Skeletal muscle cell (primary cell): ENCODE data around the gene EHHADH.
"Not testable (repeated sequence)": the region's sequence is repeated elsewhere in the genome, so short reads cannot be mapped to it uniquely, and the experiment has no call there.

Experiments
- DNase-seq: peaks from one replicate; pipeline ENCODE4 v3.0.0-alpha.2; 2010; ENCODE audit warnings: low read depth
- H3K4me3 ChIP-seq: 2 replicates; pipeline ENCODE4 v1.5.1; 2011; ENCODE audit warnings: low read depth, mild to moderate bottlenecking, control low read depth, low read length, moderate library complexity

Gene EHHADH

GRCh38 chr3:185253645-185254410, at the start of gene EHHADH:
Gene EHHADH (minus strand): TSS chr3:185254049. CDS start chr3:185254022, 27 bp downstream.
- H3K4me3 ChIP-seq, result peak within 1 kb of the TSS; percentile 61
- peak; percentile 6 for DNase-seq

DNA sequence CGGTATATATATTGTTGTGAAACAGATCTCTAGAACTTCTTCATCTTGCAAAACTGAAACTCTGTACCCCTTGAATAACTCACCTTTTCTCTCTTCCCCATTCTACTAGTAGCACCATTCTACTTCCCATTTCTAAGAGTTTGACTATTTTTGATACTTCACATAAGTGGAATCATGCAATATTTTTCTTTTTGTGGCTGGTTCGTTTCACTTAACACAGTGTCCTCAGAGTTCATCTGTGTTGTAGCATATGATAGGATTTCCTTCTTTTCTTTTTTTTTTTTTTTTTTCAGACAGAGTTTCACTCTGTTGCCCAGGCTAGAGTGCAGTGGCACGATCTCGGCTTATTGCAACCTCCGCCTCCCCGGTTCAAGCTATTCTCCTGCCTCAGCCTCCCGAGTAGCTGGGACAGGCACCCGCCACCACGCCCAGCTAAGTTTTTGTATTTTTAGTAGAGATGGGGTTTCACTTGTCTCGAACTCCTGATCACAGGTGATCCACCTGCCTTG, 46.1 kb upstream of the EHHADH start:
- DNase-seq, H3K4me3 ChIP-seq: not testable (repeated sequence)

DNA sequence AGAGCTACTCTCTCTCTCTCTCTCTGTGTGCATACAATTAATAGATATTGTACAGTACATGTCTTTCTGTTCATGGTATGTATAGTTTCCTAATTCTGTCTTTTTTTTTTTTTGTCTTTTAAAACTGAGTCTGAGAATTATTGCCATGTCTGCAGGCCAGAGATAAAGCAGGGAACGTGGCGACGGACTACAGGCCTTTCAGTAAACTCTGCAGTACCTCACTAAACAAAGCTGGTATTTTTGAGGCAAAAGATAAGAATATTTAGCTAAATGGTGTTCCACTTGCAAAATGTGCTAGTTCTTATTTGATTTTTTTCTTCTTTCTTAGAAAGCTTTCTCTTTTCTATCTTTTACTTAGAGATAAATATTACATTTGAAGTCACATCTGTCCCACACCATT, 44.0 kb upstream of the EHHADH start:
- DNase-seq, result no peak
- H3K4me3 ChIP-seq, result no peak overlapping the region

- no peak for DNase-seq
- no peak overlapping the region for H3K4me3 ChIP-seq
Measured at GRCh38 chr3:185292238-185292637, 38.4 kb upstream of the EHHADH start.

- DNase-seq, result no peak
- no peak overlapping the region for H3K4me3 ChIP-seq
Measured at GRCh38 chr3:185290266-185290665, 36.4 kb upstream of the EHHADH start.

DNA sequence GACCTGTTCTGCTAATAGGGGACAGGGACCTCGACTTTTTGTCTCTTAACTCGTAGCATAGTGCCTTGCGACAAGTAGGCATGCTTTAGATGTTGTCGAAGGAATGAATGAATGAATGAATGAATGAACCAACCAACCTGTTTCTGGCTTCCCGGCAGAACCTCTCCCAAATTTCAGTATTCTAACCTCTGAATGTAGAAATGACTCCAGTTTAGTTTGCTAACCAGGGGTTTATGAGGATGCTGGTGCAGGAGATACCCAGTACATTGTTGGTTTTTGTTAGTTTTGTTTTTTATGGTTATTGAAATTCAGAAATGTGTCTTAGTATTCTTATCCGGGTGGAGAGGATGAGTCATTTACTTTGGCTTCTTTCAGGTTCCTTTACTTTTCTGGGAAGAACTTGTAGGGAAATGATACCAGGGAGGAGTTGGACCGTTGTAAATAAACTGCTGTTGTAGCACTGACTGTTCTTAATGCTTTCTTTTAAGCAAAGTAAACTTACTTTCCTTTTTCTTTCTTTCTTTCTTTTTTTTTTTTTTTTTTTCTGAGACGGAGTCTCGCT, 29.6 kb upstream of the EHHADH start:
- peak overlapping the region; percentile 99 for H3K4me3 ChIP-seq
- no peak for DNase-seq

DNA sequence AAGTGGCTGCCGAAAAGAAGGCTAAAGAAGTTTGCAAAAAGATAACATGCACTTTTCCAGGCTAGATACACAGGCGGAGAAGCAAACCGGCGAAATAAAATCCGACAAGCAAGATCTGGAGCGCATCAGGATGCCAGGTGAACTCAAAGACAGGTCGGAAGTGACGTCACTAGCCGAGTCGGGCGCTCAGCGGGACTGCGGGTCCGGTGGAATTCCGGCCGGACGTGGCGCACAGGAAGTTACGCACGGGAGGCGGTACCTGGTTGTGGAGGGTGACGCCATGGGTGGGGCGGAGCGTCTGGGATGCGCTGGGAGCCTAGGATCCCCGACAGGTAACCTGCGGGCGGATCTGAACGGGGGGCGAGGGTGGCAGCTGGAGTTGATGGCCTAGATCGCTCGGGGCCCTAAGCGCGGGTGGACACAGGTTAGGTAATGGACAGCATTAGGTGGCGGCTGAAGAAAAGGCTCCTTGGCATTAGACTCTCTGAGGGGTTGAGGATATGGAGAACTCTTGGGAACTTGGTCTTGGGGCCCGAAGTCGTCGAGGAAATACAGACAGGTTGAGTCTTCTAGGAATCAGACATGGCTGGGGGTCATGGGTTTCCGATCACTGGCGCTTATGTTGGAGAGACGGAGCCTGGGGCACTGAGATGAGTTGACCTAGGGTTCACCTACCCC, 29.0 kb upstream of the EHHADH start:
- DNase-seq, result peak; percentile 68
- H3K4me3 ChIP-seq, result peak overlapping the region; percentile 99

GRCh38 chr3:185280572-185281365, 26.9 kb upstream of the EHHADH start:
- no peak overlapping the region for H3K4me3 ChIP-seq
- DNase-seq, result no peak

DNA sequence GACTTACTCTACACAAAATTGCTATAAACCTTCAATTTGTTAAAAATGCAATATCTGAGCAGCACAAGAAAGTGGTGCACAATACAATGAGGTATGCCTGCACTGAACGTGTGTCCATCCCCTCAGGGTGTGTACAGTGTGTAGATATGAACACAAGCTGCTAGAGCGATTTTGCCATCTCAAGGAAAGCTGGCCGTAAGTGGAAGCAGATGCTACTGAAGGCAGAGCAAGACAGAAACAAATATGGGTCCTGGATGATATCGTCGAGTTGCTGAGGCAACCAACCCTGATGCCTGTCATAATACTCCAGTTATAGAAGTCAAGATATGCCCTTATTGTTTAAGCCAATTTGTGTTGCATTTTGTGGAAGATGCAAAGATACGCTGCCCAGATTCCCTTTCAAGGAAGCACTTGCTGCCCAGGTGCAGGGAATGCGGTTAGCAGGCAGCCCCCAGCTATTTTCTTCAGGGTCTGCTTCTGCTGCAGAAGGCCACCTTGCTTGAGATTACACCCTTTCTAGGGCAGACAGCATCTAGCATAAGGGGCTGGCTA, 25.8 kb upstream of the EHHADH start:
- DNase-seq, result no peak
- H3K4me3 ChIP-seq, result no peak overlapping the region

DNA sequence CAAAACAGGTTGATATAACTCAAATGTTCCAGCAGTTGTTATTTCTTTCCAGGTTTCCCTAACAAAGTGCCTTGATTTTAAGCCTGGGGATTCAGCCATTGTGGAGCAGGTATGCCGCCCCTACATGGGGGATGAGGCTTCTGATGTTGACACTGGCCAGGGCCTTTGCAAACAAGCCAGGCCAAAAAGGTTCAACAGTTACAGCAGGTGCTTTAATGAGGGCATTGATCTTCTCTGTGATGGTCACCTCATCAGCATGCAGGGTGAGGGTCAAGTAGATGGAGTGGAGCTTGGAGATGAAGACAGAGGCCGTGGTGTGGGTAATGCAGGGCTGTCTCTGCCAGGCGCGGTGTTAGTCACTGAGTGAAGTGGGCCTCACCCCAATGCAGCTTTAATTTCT, 22.6 kb upstream of the EHHADH start:
- no peak for DNase-seq
- H3K4me3 ChIP-seq, result no peak overlapping the region

- DNase-seq, result no peak
Measured at GRCh38 chr3:185272033-185272432, 18.2 kb upstream of the EHHADH start.

DNA sequence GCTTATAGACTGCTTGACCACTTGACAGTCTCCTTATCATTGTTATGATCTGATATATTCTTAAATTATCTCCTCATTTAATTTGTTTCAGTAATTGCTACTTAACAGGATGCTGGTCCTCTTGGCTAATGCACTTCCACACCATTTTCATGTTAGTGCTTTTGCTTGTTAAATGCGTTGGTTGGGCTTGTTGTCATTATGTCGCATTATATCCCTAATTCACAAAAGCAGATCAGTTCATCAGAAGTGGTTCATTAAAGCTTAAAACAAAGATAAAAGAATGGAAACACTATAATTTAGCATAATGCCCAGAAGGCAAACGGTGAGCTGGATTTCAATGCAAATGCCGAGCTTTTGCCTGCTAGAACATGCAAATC, 17.1 kb upstream of the EHHADH start:
- no peak overlapping the region for H3K4me3 ChIP-seq
- no peak for DNase-seq

More at GRCh38 chr3:185272033-185272432, 18.2 kb upstream of the EHHADH start:
- H3K4me3 ChIP-seq, result no peak overlapping the region

GRCh38 chr3:185270262-185270955, 16.6 kb upstream of the EHHADH start:
- DNase-seq, result no peak
- H3K4me3 ChIP-seq, result no peak overlapping the region

DNA sequence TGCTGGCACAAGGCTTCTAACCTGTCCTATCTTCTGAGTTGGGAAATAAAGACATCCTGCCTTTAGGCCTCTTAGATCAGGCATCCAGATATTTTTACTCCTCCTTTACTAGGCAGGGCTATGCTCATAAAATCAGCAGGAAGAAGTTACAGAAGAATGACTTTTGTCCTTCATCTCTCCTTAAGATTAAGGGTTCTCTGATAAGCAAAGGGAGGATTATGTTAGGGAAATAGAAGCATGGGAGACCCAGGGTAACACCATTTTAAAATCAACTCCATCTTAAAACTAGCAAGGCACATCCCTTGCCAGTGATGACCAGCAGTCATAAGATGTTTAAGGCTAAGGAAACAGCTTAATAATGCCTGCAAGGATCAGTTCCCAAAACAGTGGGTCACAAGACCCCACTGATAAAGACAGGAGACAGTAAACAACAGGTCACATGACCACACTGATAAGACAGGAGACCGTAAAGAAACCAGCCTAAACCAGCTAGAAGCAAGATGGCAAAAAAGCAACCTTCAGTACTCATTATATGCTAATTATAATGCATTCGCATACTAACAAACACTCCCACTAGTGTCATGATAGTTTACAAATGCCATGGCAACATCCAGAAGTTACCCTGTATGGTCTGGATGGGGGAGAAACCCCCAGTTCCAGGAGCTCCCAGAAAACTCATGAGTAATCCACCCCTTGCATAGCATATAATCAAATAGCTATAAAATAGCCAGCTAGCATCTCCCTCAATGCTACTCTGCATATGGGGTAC, 14.5 kb upstream of the EHHADH start:
- no peak overlapping the region for H3K4me3 ChIP-seq
- DNase-seq, result no peak

GRCh38 chr3:185267193-185267592, 13.3 kb upstream of the EHHADH start:
- no peak overlapping the region for H3K4me3 ChIP-seq
- DNase-seq, result no peak

DNA sequence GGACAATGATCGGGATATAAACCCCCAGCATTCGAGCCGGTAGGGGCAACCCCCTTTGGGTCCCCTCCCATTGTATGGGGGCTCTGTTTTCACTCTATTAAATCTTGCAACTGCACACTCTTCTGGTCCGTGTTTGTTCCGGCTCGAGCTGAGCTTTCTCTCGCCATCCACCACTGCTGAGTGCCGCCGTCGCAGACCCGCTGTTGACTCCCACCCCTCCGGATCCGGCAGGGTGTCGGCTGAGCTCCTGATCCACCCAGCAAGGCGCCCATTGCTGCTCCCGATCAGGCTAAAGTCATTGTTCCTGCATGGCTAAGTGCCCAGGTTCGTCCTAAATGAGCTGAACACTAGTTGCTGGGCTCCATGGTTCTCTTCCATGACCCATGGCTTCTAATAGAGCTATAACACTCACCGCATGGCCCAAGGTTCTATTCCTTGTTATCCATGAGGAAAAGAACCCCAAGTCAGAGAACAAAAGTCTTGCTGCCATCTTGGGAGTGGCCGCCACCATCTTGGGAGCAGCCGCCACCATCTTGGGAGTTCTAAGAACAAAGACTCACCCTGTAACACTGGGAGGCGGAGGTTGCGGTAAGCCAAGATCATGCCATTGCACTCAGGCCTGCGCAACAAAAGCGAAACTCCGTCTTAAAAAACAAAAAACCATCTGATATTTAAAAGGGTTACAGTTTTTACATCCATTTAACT, 11.2 kb upstream of the EHHADH start:
- H3K4me3 ChIP-seq, result no peak overlapping the region
- no peak for DNase-seq

DNA sequence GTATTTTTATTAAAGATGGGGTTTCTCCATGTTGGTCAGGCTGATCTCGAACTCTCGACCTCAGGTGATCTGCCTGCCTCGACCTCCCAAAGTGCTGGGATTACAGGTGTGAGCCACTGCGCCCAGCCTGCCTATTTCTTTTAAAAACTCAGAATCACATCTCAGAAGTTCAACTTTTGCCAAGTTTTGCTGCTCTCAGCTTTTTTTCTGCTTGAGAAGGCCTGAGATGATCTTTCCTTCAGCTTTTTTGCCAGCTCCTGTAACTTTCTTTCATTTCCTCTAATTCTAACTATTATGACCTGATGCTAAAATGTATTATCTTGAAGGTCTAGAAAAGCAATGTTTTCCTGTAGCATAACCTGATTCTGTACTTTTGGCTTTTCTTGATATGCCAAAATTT, 9.6 kb upstream of the EHHADH start:
- H3K4me3 ChIP-seq, result no peak overlapping the region
- no peak for DNase-seq

- no peak for DNase-seq
Measured at GRCh38 chr3:185257334-185257733, 3.5 kb upstream of the EHHADH start.

More at GRCh38 chr3:185257334-185257733, 3.5 kb upstream of the EHHADH start:
- H3K4me3 ChIP-seq, result no peak overlapping the region
